Caco-2 (cell line): ENCODE data around the gene TTF1. TPM values are rescaled to one million over a fixed set of nuclear protein-coding genes. Genes with fewer than 3 reads are reported as not detected.

Experiments
- BruUV-seq: library from RNA; stranded (reverse); fragments of 400-500 nt; replicated peaks from 2 replicates; lab custom pipeline; 2021; lab: Mats Ljungman, UMichigan
- CTCF ChIA-PET: fragments of 300-600 bp; sonication (Branson Sonifier 250); formaldehyde crosslinking; loops from one replicate; lab custom pipeline; 2022; ENCODE audit warnings: antibody characterized with exemption; lab: Charles Lee
- POLR2A ChIA-PET: fragments of 300-600 bp; sonication (Branson Sonifier 250); formaldehyde crosslinking; loops from one replicate; lab custom pipeline; 2022; ENCODE audit warnings: antibody characterized with exemption; lab: Charles Lee
- DNase-seq, 2 experiments: peaks; one replicate each; pipeline versions ENCODE4 v3.0.0 to v3.0.0-alpha.2; 2020 to 2022
- H3K27me3 ChIP-seq: replicated peaks from 2 replicates; pipeline ENCODE4 v1.6.0; 2011; ENCODE audit warnings: low read length; ENCODE audit not compliant: control insufficient read depth, insufficient read depth
- H3K36me3 ChIP-seq: 2 replicates; pipeline ENCODE4 v1.5.1; 2011; ENCODE audit warnings: low read length; ENCODE audit not compliant: control insufficient read depth, insufficient read depth
- H3K4me1 ChIP-seq: fragments of 250-450 bp; sonication (Bioruptor Pico); 2 replicates; pipeline ENCODE4 v1.5.1; 2020; ENCODE audit warnings: mild to moderate bottlenecking
- H3K4me3 ChIP-seq: 2 replicates; pipeline ENCODE4 v1.5.1; 2011; ENCODE audit warnings: low read depth, mild to moderate bottlenecking, control low read depth, low read length
- H3K9me3 ChIP-seq: fragments of 250-450 bp; sonication (Bioruptor Pico); 2 replicates; pipeline ENCODE4 v1.5.1; 2020; ENCODE audit warnings: mild to moderate bottlenecking, moderate library complexity
- H3K27ac Mint-ChIP-seq: one replicate; pipeline ENCODE4 v1.8.0; 2022; ENCODE audit warnings: mixed read lengths; ENCODE audit not compliant: unreplicated experiment
- H3K27me3 Mint-ChIP-seq: one replicate; pipeline ENCODE4 v1.8.0; 2022; ENCODE audit warnings: mixed read lengths; ENCODE audit not compliant: insufficient read depth, unreplicated experiment
- H3K36me3 Mint-ChIP-seq: one replicate; pipeline ENCODE4 v1.8.0; 2022; ENCODE audit warnings: mild to moderate bottlenecking, mixed read lengths; ENCODE audit not compliant: insufficient read depth, unreplicated experiment
- H3K4me1 Mint-ChIP-seq: one replicate; pipeline ENCODE4 v1.8.0; 2022; ENCODE audit warnings: low read depth, mixed read lengths; ENCODE audit not compliant: unreplicated experiment
- H3K4me3 Mint-ChIP-seq: one replicate; pipeline ENCODE4 v1.8.0; 2022; ENCODE audit warnings: mild to moderate bottlenecking, moderate library complexity, mixed read lengths; ENCODE audit not compliant: unreplicated experiment
- H3K9me3 Mint-ChIP-seq: one replicate; pipeline ENCODE4 v1.8.0; 2022; ENCODE audit warnings: mixed read lengths; ENCODE audit not compliant: unreplicated experiment
- intact Hi-C: fragments of 100-400 bp; cut with micrococcal nuclease; formaldehyde crosslinking; loops from one replicate; pipeline ENCODE4 v1.10.0; 2022; ENCODE audit not compliant: unreplicated experiment
- total RNA-seq: library from RNA; stranded (reverse); gene quantifications from 2 replicates; pipeline ENCODE4 v1.2.3, GENCODE V29; 2022
- TF ChIP-seq, protein P1 (sequence below), 2 experiments: fragments of 200-600 bp in 1 of 2; IDR thresholded peaks; 1 replicate in 1 of 2; 2 replicates in 1 of 2; pipeline versions ENCODE4 v1.5.1 to v1.8.0; 2011 to 2022; ENCODE audit warnings: antibody characterized with exemption in 1 of 2, control low read depth in 1 of 2, inconsistent platforms in 1 of 2, low read depth in 1 of 2, low read length in 1 of 2, mild to moderate bottlenecking in 1 of 2, moderate library complexity in 1 of 2; ENCODE audit not compliant: insufficient read depth in 1 of 2, severe bottlenecking in 1 of 2, unreplicated experiment in 1 of 2

Gene TTF1
- total RNA-seq, 1 experiment from 2014 or later, result 11.4 TPM

DNA sequence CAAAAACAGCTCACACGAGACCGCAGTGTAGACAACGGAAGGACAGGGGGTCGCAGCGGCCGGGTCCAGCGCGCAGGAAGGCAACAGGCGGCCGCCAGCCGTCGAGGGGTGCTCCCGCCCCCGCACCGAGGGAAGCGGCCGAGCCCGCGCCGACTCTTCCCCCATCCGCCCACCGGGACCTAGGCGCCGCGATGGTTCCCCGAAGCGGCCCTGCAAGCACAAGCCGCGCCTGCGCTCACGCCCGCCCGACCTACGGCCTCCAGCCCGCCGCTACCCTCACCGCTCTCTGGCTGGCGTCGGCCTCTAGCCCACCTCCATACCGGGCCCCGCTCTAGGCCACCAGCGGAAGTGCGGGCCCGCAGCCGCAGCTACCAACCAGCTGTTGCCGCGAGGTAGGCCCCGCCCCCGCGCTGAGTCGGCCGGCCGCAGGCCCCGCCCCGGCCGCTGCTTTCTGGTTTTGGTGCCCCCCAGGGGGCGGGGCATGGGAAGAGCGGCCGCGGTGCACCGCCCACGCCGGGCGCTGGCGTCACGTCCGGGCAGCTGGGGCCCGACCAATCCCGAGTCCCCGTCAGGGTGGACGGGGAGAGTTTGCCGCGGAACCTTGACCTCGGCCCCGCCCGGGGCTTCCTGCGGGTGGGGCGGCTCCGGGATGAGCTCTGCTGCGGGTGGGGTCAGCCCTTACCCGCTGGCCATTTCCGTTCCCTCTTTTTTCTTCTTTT is 51.8 kb downstream of the TTF1 start, which contains the start of gene SETX:
Gene SETX, minus strand, starts transcription at position 350 of the 719 bp plus-strand sequence. CDS start 5,558 bp downstream, outside the sequence.
- TF ChIP-seq, protein P1, sequence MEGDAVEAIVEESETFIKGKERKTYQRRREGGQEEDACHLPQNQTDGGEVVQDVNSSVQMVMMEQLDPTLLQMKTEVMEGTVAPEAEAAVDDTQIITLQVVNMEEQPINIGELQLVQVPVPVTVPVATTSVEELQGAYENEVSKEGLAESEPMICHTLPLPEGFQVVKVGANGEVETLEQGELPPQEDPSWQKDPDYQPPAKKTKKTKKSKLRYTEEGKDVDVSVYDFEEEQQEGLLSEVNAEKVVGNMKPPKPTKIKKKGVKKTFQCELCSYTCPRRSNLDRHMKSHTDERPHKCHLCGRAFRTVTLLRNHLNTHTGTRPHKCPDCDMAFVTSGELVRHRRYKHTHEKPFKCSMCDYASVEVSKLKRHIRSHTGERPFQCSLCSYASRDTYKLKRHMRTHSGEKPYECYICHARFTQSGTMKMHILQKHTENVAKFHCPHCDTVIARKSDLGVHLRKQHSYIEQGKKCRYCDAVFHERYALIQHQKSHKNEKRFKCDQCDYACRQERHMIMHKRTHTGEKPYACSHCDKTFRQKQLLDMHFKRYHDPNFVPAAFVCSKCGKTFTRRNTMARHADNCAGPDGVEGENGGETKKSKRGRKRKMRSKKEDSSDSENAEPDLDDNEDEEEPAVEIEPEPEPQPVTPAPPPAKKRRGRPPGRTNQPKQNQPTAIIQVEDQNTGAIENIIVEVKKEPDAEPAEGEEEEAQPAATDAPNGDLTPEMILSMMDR (IDR thresholded peaks at IDR 0.05; ENCODE audit: insufficient read depth in 1 of 2, low read depth in 1 of 2, low read length in 1 of 2, severe bottlenecking in 1 of 2, unreplicated experiment in 1 of 2), result no peak
- Mint-ChIP-seq H3K4me1 (peaks cover 11% of the 10 kb centered on the region), H3K9me3 (no peaks in the 10 kb centered on the region), H3K27ac (peak within 1 kb of the TSS; percentile 93), H3K36me3 (peaks cover 37% of the 10 kb centered on the region), H3K27me3 (no peaks in the 10 kb centered on the region), H3K4me3 (peak within 1 kb of the TSS; percentile 84)
- peak within 1 kb of the TSS; percentile 100 for H3K4me3 ChIP-seq
- H3K27me3 ChIP-seq, result no peaks in the 10 kb centered on the region
- intact Hi-C loops, result no loop called here
- BruUV-seq, result no TSS peak
- no peaks in the 10 kb centered on the region for H3K9me3 ChIP-seq
- DNase-seq, result peak; percentile 97
- H3K36me3 ChIP-seq, result peaks cover 1% of the 10 kb centered on the region; the same call in 1 of the 2 replicates
- POLR2A ChIA-PET, result interaction anchor here (0.6 to 0.8 kb wide), 7 partner anchors 43 to 1530 kb away, joined by 3 to 8 read pairs (median 3); no protein-coding TSS in a partner anchor
- no peaks in the 10 kb centered on the region for H3K4me1 ChIP-seq
- CTCF ChIA-PET, result interaction anchor here (0.6 to 1.0 kb wide), 5 partner anchors 69 to 763 kb away, joined by 3 to 8 read pairs (median 3); no protein-coding TSS in a partner anchor

DNA sequence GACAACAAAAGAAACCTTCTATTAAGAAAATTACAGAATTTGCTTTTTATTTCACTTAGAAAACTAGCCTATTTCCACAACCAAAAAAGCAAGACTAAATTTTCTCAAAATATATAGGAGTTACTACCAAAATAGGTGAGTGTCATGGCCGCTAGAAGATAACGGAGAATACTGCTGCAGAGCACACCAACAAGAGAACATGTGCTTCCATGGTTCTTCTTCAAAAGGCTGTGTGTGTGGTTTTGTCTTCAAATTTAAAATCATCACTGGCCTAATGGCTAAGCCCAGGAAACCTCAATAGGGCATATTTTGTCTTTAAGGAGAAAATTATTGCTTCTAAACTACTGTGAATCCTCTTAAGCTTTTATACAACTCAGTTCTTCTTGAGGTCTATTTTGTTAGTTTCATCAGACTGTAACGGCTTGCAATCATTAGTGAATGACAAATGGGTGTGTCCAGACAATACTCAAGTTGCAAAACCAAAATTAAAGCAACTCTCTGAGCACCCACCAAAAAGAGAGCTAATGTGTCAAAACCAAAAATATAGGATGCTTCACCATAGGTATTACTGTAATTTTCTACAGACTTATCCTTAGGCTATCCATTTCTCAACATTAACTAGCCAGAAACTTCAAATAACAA is 55.1 kb downstream of the TTF1 start:
- no peak for DNase-seq
- Histone ChIP-seq H3K4me1 (no peaks in the 10 kb centered on the region), H3K4me3 (no peak overlapping the region), H3K36me3 (peaks cover 1% of the 10 kb centered on the region; the same call in 1 of the 2 replicates), H3K27me3 (no peaks in the 10 kb centered on the region), H3K9me3 (no peaks in the 10 kb centered on the region)
- Mint-ChIP-seq H3K9me3 (no peaks in the 10 kb centered on the region), H3K36me3 (peaks cover 69% of the 10 kb centered on the region), H3K27ac (no peak overlapping the region), H3K27me3 (no peaks in the 10 kb centered on the region), H3K4me3 (no peak overlapping the region), H3K4me1 (peaks cover 11% of the 10 kb centered on the region)
- POLR2A ChIA-PET, result no interaction called here
- CTCF ChIA-PET, result no interaction called here
- intact Hi-C loops, result no loop called here
- no TSS peak for BruUV-seq
- TF ChIP-seq, protein P1 (IDR thresholded peaks at IDR 0.05; ENCODE audit: insufficient read depth in 1 of 2, low read depth in 1 of 2, low read length in 1 of 2, severe bottlenecking in 1 of 2, unreplicated experiment in 1 of 2), result no peak

DNA sequence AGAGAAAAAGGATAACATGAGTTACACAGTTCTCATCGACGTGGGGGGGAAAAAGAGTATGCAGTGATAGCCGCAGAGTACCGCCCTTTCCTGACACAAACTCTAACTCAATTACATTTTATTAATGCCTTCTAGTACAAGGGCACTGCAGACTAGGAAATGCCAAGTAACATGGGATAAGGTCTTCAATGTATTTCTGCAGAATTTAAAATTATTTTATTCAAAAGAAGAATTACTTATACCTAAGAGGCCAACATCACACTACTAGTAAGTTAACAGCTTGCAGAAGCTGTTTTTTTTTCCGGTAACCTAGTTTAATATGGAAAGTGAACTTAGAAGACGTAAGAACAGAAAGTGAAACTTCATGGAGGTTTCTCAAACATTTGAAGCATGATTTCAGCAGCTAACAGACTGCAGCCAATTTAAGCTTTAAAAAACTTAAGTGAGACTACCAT is 55.8 kb downstream of the TTF1 start:
- Histone ChIP-seq H3K9me3 (no peaks in the 10 kb centered on the region), H3K36me3 (peaks cover 1% of the 10 kb centered on the region; the same call in 1 of the 2 replicates), H3K4me3 (no peak overlapping the region), H3K4me1 (no peaks in the 10 kb centered on the region), H3K27me3 (no peaks in the 10 kb centered on the region)
- no TSS peak for BruUV-seq
- Mint-ChIP-seq H3K27me3 (no peaks in the 10 kb centered on the region), H3K27ac (no peak overlapping the region), H3K4me1 (peaks cover 11% of the 10 kb centered on the region), H3K36me3 (peaks cover 74% of the 10 kb centered on the region), H3K4me3 (no peak overlapping the region), H3K9me3 (no peaks in the 10 kb centered on the region)
- POLR2A ChIA-PET, result interaction anchor here (0.6 kb wide), 1 partner anchor 140 kb away, joined by 3 read pairs; no protein-coding TSS in a partner anchor
- TF ChIP-seq, protein P1 (IDR thresholded peaks at IDR 0.05; ENCODE audit: insufficient read depth in 1 of 2, low read depth in 1 of 2, low read length in 1 of 2, severe bottlenecking in 1 of 2, unreplicated experiment in 1 of 2), result no peak
- DNase-seq, result no peak
- CTCF ChIA-PET, result no interaction called here
- intact Hi-C loops, result no loop called here
